HG03378 (cell line): Measurements from ENCODE around the gene ZDHHC15.
"Not testable (repeated sequence)": the region's sequence is repeated elsewhere in the genome, so short reads cannot be mapped to it uniquely, and the experiment has no call there.

Source experiments
- ATAC-seq: cut with Tn5 transposase; IDR thresholded peaks from one replicate; pipeline ENCODE4 v1.9.1; 2021; ENCODE audit warnings: mild to moderate bottlenecking, moderate library complexity; ENCODE audit not compliant: unreplicated experiment

The ZDHHC15 gene

DNA sequence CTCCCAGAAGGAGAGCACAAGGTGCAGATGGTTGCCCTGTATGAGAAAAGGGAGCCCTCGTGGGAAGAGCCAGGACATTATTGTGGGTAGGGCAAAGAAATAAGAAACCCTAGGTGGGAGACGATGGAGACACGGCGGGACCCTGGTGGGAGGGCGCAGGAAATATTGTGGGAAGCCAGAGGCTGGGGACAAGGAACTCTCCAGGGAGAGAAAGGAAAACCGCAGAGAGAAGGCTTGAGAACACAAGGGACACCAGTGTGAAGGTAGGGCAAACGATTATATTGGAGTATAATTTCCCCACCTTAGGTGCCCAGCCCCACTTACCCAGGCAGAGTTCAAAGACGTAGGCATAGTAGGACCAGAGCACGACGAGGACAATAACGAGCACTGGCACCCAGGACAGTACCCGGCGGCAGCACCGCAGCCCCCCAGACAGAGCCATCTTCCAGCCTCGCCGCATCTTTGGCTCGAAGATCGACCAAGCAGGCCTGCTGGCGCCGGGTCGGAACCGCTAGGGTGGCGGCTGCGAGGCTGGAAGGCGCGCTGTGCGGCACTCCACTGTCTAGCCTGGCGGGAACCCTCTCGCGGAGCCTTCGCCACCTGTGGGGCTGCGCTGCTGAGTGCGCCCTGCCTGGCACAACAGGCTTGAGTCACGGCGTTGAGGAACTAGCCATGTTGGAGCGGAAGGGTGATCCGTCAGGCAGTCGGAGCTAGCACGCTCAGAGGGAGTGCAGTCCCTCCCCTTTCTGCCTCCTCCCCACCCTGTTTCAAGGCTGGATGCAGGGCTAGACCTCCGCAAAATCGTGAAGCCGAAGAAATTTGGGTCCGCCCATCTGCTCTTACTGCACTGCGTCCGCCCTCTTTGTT is at the start of gene ZDHHC15:
Gene ZDHHC15 (minus strand): TSS at position 473 of the 867 bp plus-strand sequence. CDS start 13 bp downstream, at position 460.
- no peak for ATAC-seq

DNA sequence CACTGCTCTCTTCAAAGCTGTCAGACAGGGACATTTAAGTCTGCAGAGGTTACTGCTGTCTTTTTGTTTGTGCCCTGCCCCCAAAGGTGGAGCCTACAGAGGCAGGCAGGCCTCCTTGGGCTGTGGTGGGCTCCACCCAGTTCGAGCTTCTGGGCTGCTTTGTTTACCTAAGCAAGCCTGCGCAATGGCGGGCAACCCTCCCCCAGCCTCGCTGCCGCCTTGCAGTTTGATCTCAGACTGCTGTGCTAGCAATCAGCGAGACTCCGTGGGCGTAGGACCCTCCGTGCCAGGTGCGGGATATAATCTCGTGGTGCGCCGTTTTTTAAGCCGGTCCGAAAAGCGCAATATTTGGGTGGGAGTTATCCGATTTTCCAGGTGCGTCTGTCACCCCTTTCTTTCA is 37.7 kb upstream of the ZDHHC15 start:
- ATAC-seq = not testable (repeated sequence)

GRCh38 chrX:75547783-75548182 is 24.9 kb upstream of the ZDHHC15 start:
- ATAC-seq = no peak

GRCh38 chrX:75546724-75547511 is 24.1 kb upstream of the ZDHHC15 start:
- no peak for ATAC-seq

DNA sequence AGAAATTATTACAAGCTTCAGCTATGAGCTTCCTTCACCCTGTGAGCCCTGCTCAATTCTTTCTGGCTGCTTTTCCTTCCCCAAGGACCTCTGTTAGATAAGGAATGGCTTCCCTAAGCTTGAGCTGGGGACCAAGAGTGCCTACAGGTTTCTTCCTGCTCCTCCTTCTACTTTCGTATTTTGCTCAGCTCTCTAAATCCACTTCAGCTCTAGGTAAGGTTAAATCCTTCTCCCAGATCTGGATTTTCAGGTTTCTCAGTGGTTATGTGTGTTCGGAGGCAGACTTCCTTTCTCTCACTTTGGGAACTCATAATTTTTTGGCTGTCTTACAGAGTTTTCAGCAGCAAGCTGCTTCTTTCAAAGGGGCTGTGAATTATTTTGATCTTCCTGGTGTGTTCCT is 21.9 kb upstream of the ZDHHC15 start:
- ATAC-seq = no peak

GRCh38 chrX:75483933-75484332 is 38.9 kb downstream of the ZDHHC15 start:
- no peak for ATAC-seq

- not testable (repeated sequence) for ATAC-seq
Measured at GRCh38 chrX:75461780-75462179, 61.1 kb downstream of the ZDHHC15 start.

GRCh38 chrX:75421688-75422230 is 101.1 kb downstream of the ZDHHC15 start:
- ATAC-seq = no peak

GRCh38 chrX:75407153-75407552 is 115.7 kb downstream of the ZDHHC15 start:
- ATAC-seq = not testable (repeated sequence)

GRCh38 chrX:75390470-75390869 is 132.4 kb downstream of the ZDHHC15 start:
- ATAC-seq = no peak

- no peak for ATAC-seq
Measured at GRCh38 chrX:75369721-75370120, 153.1 kb downstream of the ZDHHC15 start.

GRCh38 chrX:75366861-75367260 is 156.0 kb downstream of the ZDHHC15 start:
- no peak for ATAC-seq

GRCh38 chrX:75365243-75365975 is 157.4 kb downstream of the ZDHHC15 start:
- no peak for ATAC-seq

- no peak for ATAC-seq
Measured at GRCh38 chrX:75361788-75362187, 161.0 kb downstream of the ZDHHC15 start.

- not testable (repeated sequence) for ATAC-seq
Measured at GRCh38 chrX:75348601-75349000, 174.2 kb downstream of the ZDHHC15 start.

DNA sequence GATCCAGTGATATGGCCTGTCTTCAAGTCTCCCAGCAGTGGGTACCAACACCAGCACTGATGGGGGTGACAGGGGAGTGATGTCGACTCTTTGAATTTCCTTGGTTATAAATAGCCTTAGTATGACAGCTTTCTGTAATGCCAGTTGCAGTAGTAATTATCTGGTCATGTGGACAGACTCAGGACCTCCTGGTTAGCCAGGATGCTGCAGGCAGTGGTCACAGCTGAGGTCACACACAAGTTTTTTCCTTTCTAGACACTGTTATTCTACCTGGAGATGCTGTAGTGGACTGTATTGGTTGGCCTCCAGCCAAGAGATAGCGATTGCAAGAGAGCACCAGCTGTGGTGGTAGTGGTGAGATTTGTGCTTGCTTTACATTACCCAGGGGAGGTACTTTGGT is 185.3 kb downstream of the ZDHHC15 start:
- no peak for ATAC-seq

GRCh38 chrX:75335127-75335458 is 187.7 kb downstream of the ZDHHC15 start:
- ATAC-seq = no peak

DNA sequence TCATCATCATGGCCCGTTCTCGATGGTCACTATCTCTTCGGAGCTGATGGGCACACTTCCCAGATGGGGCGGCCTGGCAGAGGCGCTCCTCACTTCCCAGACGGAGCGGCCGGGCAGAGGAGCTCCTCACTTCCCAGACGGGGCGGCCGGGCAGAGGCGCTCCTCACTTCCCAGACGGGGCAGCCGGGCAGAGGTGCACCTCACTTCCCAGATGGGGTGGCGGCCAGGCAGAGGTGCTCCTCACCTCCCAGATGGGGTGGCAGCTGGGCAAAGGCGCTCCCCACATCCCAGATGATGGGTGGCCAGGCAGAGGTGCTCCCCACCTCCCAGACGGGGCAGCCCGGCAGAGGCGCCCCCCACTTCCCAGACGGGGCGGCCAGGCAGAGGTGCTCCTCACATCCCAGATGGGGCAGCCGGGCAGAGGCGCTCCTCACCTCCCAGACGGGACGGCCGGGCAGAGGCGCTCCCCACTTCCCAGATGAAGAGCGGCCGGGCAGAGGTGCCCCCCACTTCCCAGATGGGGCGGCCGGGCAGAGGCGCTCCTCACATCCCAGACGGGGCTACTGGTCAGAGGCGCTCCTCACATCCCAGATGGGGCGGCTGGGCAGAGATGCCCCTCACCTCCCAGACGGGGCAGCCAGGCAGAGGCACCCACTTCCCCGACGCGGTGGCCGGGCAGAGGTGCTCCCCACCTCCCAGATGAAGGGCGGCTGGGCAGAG is 188.3 kb downstream of the ZDHHC15 start:
- ATAC-seq = not testable (repeated sequence)

GRCh38 chrX:75327607-75328006 is 195.2 kb downstream of the ZDHHC15 start:
- ATAC-seq = no peak
